PC-3 (cell line): ENCODE results near the gene SH3TC1.

Experiments used
- CTCF ChIP-seq: fragments of 300-600 bp; sonication (generic); conservative IDR thresholded peaks from 2 replicates; pipeline ENCODE4 v1.5.1; 2017; ENCODE audit warnings: antibody characterized with exemption, low read depth, mild to moderate bottlenecking, low read length
- EZH2 ChIP-seq: fragments of 300-600 bp; sonication (generic); IDR thresholded peaks from one replicate; pipeline ENCODE4 v1.6.1; 2017; ENCODE audit warnings: antibody characterized with exemption, mild to moderate bottlenecking, low read length; ENCODE audit not compliant: unreplicated experiment

DNA sequence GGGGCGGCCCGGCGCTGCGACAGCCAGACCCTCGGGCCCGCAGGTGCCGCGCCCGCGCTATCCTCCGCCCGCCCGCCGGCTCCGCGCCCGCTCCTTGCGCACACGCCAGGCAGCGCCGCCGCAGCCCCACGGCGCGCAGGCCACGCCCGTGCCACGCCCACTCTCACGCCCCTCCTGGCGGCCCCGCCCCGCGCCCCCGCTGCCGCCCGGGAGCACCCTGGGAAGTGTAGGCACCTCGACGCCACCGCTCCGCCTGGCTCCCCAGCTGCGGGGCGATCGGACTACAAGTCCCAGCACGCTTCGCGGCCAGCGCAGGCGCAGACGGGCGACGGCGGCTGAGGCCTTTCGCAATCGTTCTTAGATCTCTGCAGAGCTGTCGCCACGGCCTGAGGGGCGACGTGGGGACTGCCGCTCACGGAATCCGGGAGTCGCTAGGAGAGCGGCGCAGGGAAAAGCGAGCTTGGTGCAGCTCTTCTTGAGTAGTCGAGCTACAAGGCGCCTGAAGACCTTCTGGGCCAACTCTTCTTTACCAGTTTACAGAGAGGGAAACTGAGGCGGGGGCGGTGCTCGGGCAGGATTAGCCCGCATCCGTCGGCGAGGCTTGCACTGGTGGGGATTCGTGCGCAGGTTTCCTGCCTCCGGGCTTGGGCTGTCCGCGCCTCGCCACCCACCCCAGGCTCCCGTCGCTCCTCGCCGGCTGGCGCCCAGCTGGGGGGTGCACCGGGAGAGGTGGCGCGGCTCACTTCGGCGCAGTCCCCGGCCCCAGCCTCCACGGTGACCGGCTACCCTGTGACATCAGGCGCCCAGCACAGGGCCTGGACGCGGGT, 40.2 kb upstream of the SH3TC1 start, which contains the start of gene ABLIM2:
- no peak for TF ChIP-seq CTCF
- TF ChIP-seq EZH2, result no peak
